OCI-LY3 (cell line): Measurements from ENCODE around the gene IQSEC1.

Experiments
- EZH2phosphoT487 ChIP-seq: fragments of 200-600 bp; shearing (Covaris generic); IDR thresholded peaks from 2 replicates; pipeline ENCODE4 v1.6.1; 2018; ENCODE audit warnings: antibody characterized with exemption, mixed run types, low read depth
- TF ChIP-seq, protein P1 (sequence below): fragments of 200-600, 300-600 bp; sonication (generic); IDR thresholded peaks from 2 replicates; pipeline ENCODE4 v1.5.1; 2014; ENCODE audit warnings: antibody characterized with exemption, low read length, low read depth

GRCh38 chr3:12866836-12867235, 206.4 kb downstream of the IQSEC1 start:
- TF ChIP-seq, protein P1, sequence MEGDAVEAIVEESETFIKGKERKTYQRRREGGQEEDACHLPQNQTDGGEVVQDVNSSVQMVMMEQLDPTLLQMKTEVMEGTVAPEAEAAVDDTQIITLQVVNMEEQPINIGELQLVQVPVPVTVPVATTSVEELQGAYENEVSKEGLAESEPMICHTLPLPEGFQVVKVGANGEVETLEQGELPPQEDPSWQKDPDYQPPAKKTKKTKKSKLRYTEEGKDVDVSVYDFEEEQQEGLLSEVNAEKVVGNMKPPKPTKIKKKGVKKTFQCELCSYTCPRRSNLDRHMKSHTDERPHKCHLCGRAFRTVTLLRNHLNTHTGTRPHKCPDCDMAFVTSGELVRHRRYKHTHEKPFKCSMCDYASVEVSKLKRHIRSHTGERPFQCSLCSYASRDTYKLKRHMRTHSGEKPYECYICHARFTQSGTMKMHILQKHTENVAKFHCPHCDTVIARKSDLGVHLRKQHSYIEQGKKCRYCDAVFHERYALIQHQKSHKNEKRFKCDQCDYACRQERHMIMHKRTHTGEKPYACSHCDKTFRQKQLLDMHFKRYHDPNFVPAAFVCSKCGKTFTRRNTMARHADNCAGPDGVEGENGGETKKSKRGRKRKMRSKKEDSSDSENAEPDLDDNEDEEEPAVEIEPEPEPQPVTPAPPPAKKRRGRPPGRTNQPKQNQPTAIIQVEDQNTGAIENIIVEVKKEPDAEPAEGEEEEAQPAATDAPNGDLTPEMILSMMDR: no peak
- TF ChIP-seq EZH2phosphoT487: no peak
